ENCODE results near the gene ARHGAP45.

- TF ChIP-seq CTCF (IDR thresholded peaks at IDR 0.05) (no peak), POLR2A (IDR thresholded peaks at IDR 0.05) (peak in 1 of 2 donors; percentile 11)
Observed at GRCh38 chr19:1113986-1114483, 47.1 kb downstream of the ARHGAP45 start.
